HEK293 (cell line): ENCODE results near the gene SP140L.

ENCODE experiments used
- CTCF ChIA-PET: fragments of 350-600 bp; formaldehyde crosslinking; extraction: SDS; loops from one replicate; lab custom pipeline; 2021; ENCODE audit warnings: antibody characterized with exemption; lab: Yijun Ruan, JAX
- POLR2A ChIA-PET: fragments of 300-600 bp; formaldehyde crosslinking; extraction: SDS; loops from one replicate; lab custom pipeline; 2020; ENCODE audit warnings: antibody characterized with exemption, inconsistent platforms; lab: Yijun Ruan, JAX
- H3K27ac ChIP-seq: fragments of 200-500 bp; sonication (Bioruptor generic); 2 replicates; pipeline ENCODE4 v1.5.1; 2014; ENCODE audit warnings: low read depth, low read length, control low read depth, inconsistent platforms; ENCODE audit errors: extremely low read depth
- H3K36me3 ChIP-seq, 2 experiments: fragments of 200-500 bp in 1 of 2; sonication (Bioruptor generic) in 1 of 2; 1 replicate in 1 of 2; 2 replicates in 1 of 2; pipeline ENCODE4 v1.5.1; 2014 to 2017; ENCODE audit warnings: inconsistent platforms in 2 of 2, low read length in 2 of 2; ENCODE audit not compliant: control insufficient read depth in 2 of 2, insufficient read depth in 1 of 2
- H3K4me1 ChIP-seq: fragments of 200-500 bp; sonication (Bioruptor generic); 2 replicates; pipeline ENCODE4 v1.5.1; 2014; ENCODE audit warnings: mild to moderate bottlenecking, low read length, inconsistent platforms; ENCODE audit not compliant: control insufficient read depth, insufficient read depth
- H3K4me3 ChIP-seq: 2 replicates; pipeline ENCODE4 v1.5.1; 2011; ENCODE audit warnings: low read depth, mild to moderate bottlenecking, control low read depth, low read length, moderate library complexity
- H3K9me3 ChIP-seq: fragments of 200-500 bp; sonication (Bioruptor generic); 2 replicates; pipeline ENCODE4 v1.5.1; 2014; ENCODE audit warnings: low read depth, low read length, inconsistent platforms; ENCODE audit not compliant: control insufficient read depth, insufficient read depth
- MZF1 ChIP-seq: fragments of 450-650 bp; formaldehyde crosslinking; IDR thresholded peaks from 2 replicates; pipeline ENCODE4 v1.5.1; 2017; ENCODE audit warnings: missing biosample characterization, missing genetic modification characterization, borderline replicate concordance
- TRIM28 ChIP-seq: IDR thresholded peaks from 2 replicates; pipeline ENCODE4 v1.6.1; 2011; ENCODE audit warnings: low read length, control low read depth, borderline replicate concordance
- ZBTB48 ChIP-seq: fragments of 450-650 bp; formaldehyde crosslinking; IDR thresholded peaks from 2 replicates; pipeline ENCODE4 v1.5.1; 2016; ENCODE audit warnings: missing biosample characterization, missing genetic modification characterization
- ZNF202 ChIP-seq: fragments of 450-650 bp; formaldehyde crosslinking; IDR thresholded peaks from 2 replicates; pipeline ENCODE4 v1.5.1; 2016; ENCODE audit warnings: missing biosample characterization, missing genetic modification characterization, borderline replicate concordance
- ZNF211 ChIP-seq: fragments of 450-650 bp; formaldehyde crosslinking; IDR thresholded peaks from 2 replicates; pipeline ENCODE4 v1.5.1; 2016; ENCODE audit warnings: low read depth, missing biosample characterization, missing genetic modification characterization
- ZNF221 ChIP-seq: fragments of 450-650 bp; formaldehyde crosslinking; IDR thresholded peaks from 2 replicates; pipeline ENCODE4 v1.5.1; 2017; ENCODE audit warnings: missing biosample characterization, missing genetic modification characterization, borderline replicate concordance
- ZNF391 ChIP-seq: fragments of 450-650 bp; formaldehyde crosslinking; IDR thresholded peaks from 2 replicates; pipeline ENCODE4 v1.5.1; 2016; ENCODE audit warnings: low read depth, missing biosample characterization, missing genetic modification characterization, borderline replicate concordance
- ZNF404 ChIP-seq: fragments of 450-650 bp; formaldehyde crosslinking; IDR thresholded peaks from 2 replicates; pipeline ENCODE4 v1.5.1; 2017; ENCODE audit warnings: missing biosample characterization, missing genetic modification characterization
- ZNF501 ChIP-seq: fragments of 450-650 bp; formaldehyde crosslinking; IDR thresholded peaks from 2 replicates; pipeline ENCODE4 v1.5.1; 2016; ENCODE audit warnings: missing biosample characterization, missing genetic modification characterization
- ZNF529 ChIP-seq: fragments of 450-650 bp; formaldehyde crosslinking; IDR thresholded peaks from 2 replicates; pipeline ENCODE4 v1.5.1; 2017; ENCODE audit warnings: missing genetic modification characterization, missing biosample characterization; ENCODE audit not compliant: insufficient replicate concordance
- ZNF555 ChIP-seq: fragments of 450-650 bp; formaldehyde crosslinking; conservative IDR thresholded peaks from 2 replicates; pipeline ENCODE4 v1.5.1; 2017; ENCODE audit warnings: missing biosample characterization, mild to moderate bottlenecking, missing genetic modification characterization, inconsistent platforms
- ZNF558 ChIP-seq: fragments of 450-650 bp; formaldehyde crosslinking; IDR thresholded peaks from 2 replicates; pipeline ENCODE4 v1.5.1; 2016; ENCODE audit warnings: missing biosample characterization, missing genetic modification characterization
- ZNF707 ChIP-seq: fragments of 450-650 bp; formaldehyde crosslinking; IDR thresholded peaks from 2 replicates; pipeline ENCODE4 v1.5.1; 2016; ENCODE audit warnings: missing biosample characterization, missing genetic modification characterization
- ZNF776 ChIP-seq: fragments of 450-650 bp; formaldehyde crosslinking; IDR thresholded peaks from 2 replicates; pipeline ENCODE4 v1.5.0; 2017; ENCODE audit warnings: missing biosample characterization, missing genetic modification characterization, borderline replicate concordance
- ZNF785 ChIP-seq: fragments of 450-650 bp; formaldehyde crosslinking; IDR thresholded peaks from 2 replicates; pipeline ENCODE4 v1.5.1; 2016; ENCODE audit warnings: missing biosample characterization, missing genetic modification characterization
- ZXDB ChIP-seq: fragments of 450-650 bp; formaldehyde crosslinking; IDR thresholded peaks from 2 replicates; pipeline ENCODE4 v1.5.1; 2016; ENCODE audit warnings: missing biosample characterization, missing genetic modification characterization
- TF ChIP-seq, protein P1 (sequence below): fragments of 450-650 bp; formaldehyde crosslinking; IDR thresholded peaks from 2 replicates; pipeline ENCODE4 v1.5.1; 2016; ENCODE audit warnings: missing biosample characterization, missing genetic modification characterization
- TF ChIP-seq, protein P2 (sequence below): fragments of 450-650 bp; formaldehyde crosslinking; IDR thresholded peaks from 2 replicates; pipeline ENCODE4 v1.5.1; 2016; ENCODE audit warnings: missing biosample characterization, missing genetic modification characterization, low read depth
- TF ChIP-seq, protein P3 (sequence below): fragments of 450-650 bp; formaldehyde crosslinking; IDR thresholded peaks from 2 replicates; pipeline ENCODE4; 2016; ENCODE audit warnings: missing biosample characterization, missing genetic modification characterization
- TF ChIP-seq, protein P4 (sequence below): fragments of 450-650 bp; IDR thresholded peaks from 2 replicates; pipeline ENCODE4 v1.5.1; 2018; ENCODE audit warnings: missing biosample characterization, mild to moderate bottlenecking, missing genetic modification characterization

The SP140L gene

DNA sequence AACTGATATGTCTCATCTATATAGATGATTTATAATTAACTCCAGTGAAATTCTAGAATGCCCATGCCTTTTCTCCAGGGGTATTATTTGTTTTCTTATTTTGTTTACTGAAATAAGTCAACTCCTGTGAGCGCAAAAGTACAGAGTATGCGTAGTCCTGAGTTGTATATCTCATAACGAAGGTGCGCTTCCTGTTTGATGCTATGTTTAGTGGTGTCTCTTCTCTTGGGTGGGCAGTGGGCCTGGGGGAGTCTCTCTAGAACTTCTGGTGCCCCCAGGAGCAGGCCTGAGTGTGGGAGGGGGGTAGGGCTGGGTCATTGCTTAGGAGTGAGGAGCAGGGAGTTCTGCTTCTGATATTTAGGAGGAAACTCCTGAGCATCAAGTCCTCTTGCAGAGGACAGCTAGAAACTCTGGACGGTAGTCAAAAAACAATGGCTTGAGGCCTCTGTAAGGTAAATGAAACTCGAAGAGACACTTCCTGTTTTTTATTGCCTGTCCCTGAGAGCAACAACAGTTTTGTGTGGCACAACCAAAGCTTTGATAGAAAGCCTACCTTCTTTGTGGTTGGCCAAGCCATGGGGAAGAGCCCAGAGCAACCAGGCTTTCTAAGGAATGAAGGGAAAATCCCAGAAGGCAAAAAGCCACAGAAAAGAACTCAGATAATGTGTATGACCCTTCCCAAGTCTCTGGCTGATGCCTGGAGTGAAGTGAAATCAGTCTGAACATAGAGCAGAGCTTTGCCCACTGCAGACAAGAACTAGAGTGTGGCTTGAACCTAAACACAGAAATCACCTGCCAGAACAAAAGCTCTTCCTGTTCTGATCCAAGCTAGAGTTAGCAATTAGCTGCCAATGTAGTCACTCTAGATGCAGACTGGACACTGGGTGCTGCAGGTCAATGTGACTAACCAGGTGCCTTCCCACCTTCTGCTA, 8.5 kb upstream of the SP140L start:
- TF ChIP-seq TRIM28 (no peak), ZNF776 (tag by site-specific recombination) (no peak), ZNF391 (no peak), ZNF785 (tag by site-specific recombination) (no peak), ZNF529 (tag by site-specific recombination) (no peak), ZNF202 (no peak), ZXDB (tag by site-specific recombination) (no peak), ZNF707 (no peak), ZNF555 (no peak), MZF1 (tag by site-specific recombination) (no peak), ZBTB48 (tag by site-specific recombination) (no peak), ZNF558 (no peak), ZNF211 (tag by site-specific recombination) (no peak), ZNF221 (tag by site-specific recombination) (no peak), ZNF404 (no peak), ZNF501 (tag by site-specific recombination) (no peak)
- TF ChIP-seq, protein P1, sequence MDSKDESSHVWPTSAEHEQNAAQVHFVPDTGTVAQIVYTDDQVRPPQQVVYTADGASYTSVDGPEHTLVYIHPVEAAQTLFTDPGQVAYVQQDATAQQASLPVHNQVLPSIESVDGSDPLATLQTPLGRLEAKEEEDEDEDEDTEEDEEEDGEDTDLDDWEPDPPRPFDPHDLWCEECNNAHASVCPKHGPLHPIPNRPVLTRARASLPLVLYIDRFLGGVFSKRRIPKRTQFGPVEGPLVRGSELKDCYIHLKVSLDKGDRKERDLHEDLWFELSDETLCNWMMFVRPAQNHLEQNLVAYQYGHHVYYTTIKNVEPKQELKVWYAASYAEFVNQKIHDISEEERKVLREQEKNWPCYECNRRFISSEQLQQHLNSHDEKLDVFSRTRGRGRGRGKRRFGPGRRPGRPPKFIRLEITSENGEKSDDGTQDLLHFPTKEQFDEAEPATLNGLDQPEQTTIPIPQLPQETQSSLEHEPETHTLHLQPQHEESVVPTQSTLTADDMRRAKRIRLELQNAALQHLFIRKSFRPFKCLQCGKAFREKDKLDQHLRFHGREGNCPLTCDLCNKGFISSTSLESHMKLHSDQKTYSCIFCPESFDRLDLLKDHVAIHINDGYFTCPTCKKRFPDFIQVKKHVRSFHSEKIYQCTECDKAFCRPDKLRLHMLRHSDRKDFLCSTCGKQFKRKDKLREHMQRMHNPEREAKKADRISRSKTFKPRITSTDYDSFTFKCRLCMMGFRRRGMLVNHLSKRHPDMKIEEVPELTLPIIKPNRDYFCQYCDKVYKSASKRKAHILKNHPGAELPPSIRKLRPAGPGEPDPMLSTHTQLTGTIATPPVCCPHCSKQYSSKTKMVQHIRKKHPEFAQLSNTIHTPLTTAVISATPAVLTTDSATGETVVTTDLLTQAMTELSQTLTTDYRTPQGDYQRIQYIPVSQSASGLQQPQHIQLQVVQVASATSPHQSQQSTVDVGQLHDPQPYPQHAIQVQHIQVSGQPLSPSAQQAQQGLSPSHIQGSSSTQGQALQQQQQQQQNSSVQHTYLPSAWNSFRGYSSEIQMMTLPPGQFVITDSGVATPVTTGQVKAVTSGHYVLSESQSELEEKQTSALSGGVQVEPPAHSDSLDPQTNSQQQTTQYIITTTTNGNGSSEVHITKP: no peak
- TF ChIP-seq, protein P2, sequence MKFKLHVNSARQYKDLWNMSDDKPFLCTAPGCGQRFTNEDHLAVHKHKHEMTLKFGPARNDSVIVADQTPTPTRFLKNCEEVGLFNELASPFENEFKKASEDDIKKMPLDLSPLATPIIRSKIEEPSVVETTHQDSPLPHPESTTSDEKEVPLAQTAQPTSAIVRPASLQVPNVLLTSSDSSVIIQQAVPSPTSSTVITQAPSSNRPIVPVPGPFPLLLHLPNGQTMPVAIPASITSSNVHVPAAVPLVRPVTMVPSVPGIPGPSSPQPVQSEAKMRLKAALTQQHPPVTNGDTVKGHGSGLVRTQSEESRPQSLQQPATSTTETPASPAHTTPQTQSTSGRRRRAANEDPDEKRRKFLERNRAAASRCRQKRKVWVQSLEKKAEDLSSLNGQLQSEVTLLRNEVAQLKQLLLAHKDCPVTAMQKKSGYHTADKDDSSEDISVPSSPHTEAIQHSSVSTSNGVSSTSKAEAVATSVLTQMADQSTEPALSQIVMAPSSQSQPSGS (tag by site-specific recombination): no peak
- TF ChIP-seq, protein P3, sequence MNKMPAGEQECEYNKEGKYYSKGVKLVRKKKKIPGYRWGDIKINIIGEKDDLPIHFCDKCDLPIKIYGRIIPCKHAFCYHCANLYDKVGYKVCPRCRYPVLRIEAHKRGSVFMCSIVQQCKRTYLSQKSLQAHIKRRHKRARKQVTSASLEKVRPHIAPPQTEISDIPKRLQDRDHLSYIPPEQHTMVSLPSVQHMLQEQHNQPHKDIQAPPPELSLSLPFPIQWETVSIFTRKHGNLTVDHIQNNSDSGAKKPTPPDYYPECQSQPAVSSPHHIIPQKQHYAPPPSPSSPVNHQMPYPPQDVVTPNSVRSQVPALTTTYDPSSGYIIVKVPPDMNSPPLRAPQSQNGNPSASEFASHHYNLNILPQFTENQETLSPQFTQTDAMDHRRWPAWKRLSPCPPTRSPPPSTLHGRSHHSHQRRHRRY (tag by site-specific recombination): no peak
- TF ChIP-seq, protein P4, sequence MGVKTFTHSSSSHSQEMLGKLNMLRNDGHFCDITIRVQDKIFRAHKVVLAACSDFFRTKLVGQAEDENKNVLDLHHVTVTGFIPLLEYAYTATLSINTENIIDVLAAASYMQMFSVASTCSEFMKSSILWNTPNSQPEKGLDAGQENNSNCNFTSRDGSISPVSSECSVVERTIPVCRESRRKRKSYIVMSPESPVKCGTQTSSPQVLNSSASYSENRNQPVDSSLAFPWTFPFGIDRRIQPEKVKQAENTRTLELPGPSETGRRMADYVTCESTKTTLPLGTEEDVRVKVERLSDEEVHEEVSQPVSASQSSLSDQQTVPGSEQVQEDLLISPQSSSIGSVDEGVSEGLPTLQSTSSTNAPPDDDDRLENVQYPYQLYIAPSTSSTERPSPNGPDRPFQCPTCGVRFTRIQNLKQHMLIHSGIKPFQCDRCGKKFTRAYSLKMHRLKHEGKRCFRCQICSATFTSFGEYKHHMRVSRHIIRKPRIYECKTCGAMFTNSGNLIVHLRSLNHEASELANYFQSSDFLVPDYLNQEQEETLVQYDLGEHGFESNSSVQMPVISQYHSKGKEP (tag by site-specific recombination): no peak
- Histone ChIP-seq H3K9me3 (no peaks in the 10 kb centered on the region), H3K27ac (no peak overlapping the region), H3K4me3 (no peak overlapping the region), H3K4me1 (no peaks in the 10 kb centered on the region), H3K36me3 (no peaks in the 10 kb centered on the region)
- ChIA-PET POLR2A (no interaction called here), CTCF (no interaction called here)
